22Rv1 (cell line): Measurements from ENCODE around the gene GLUL.

Experiments used
- CTCF ChIP-seq: fragments of 450-650 bp; IDR thresholded peaks from 2 replicates; pipeline ENCODE4 v1.5.1; 2017; ENCODE audit warnings: mild to moderate bottlenecking
- ZFX ChIP-seq: fragments of 450-650 bp; IDR thresholded peaks from 2 replicates; pipeline ENCODE4 v1.6.1; 2017; ENCODE audit warnings: antibody characterized with exemption, borderline replicate concordance

GRCh38 chr1:182347019-182347418, 44.6 kb downstream of the GLUL start:
- no peak for TF ChIP-seq CTCF
- no peak for TF ChIP-seq ZFX
